ENCODE data around the gene HYCC1.

GRCh38 chr7:22980422-22980821, 33.5 kb downstream of the HYCC1 start:
- TF ChIP-seq CTCF (conservative IDR thresholded peaks at IDR 0.05) (no peak), ZFX (IDR thresholded peaks at IDR 0.05) (no peak)

Measured in C4-2B (cell line).